SK-N-SH (cell line): ENCODE measurements around the gene GCFC2. TPM values are rescaled to one million over a fixed set of nuclear protein-coding genes. Genes with fewer than 3 reads are reported as not detected.

ENCODE experiments used
- CTCF ChIA-PET: fragments of 300-600, 350-600 bp; formaldehyde crosslinking; extraction: SDS; loops from one replicate; lab custom pipeline; 2021; lab: Yijun Ruan, JAX
- POLR2A ChIA-PET: fragments of 350-600 bp; sonication (Branson Sonifier 250); formaldehyde crosslinking; extraction: SDS; loops from one replicate; lab custom pipeline; 2020; ENCODE audit warnings: antibody characterized with exemption, inconsistent platforms; lab: Yijun Ruan, JAX
- DNase-seq: peaks from one replicate; pipeline ENCODE4 v3.0.0; 2012
- H2AFZ ChIP-seq: fragments of 200-600 bp; sonication (generic); 2 replicates; pipeline ENCODE4 v1.8.1; 2016; ENCODE audit warnings: antibody characterized with exemption, mild to moderate bottlenecking, low read depth
- H3F3A ChIP-seq: fragments of 200-600 bp; sonication (generic); replicated peaks from 2 replicates; pipeline ENCODE3; 2016; ENCODE audit warnings: antibody characterized with exemption, mild to moderate bottlenecking; ENCODE audit not compliant: insufficient read depth
- H3K27ac ChIP-seq, 2 experiments: fragments of 200-500 bp in 1 of 2; fragments of 200-600 bp in 1 of 2; sonication (Bioruptor generic) in 1 of 2; sonication (generic), shearing (Covaris generic) in 1 of 2; 2 replicates each; pipeline versions ENCODE4 v1.5.1 to v1.6.1; 2014 to 2016; ENCODE audit warnings: low read depth in 2 of 2, inconsistent platforms in 1 of 2, low read length in 1 of 2, mild to moderate bottlenecking in 1 of 2, mixed read lengths in 1 of 2
- H3K27me3 ChIP-seq: fragments of 200-600 bp; sonication (generic), shearing (Covaris generic); 2 replicates; pipeline ENCODE4 v1.6.1; 2016; ENCODE audit warnings: mixed run types; ENCODE audit not compliant: insufficient read depth
- H3K36me3 ChIP-seq, 2 experiments: fragments of 200-500 bp in 1 of 2; fragments of 200-600 bp in 1 of 2; sonication (Bioruptor generic) in 1 of 2; sonication (generic) in 1 of 2; replicated peaks in 1 of 2; 2 replicates each; pipeline versions ENCODE3 to v1.5.1; 2014 to 2016; ENCODE audit warnings: low read length in 1 of 2, mild to moderate bottlenecking in 1 of 2; ENCODE audit not compliant: insufficient read depth in 2 of 2, control insufficient read depth in 1 of 2
- H3K4me1 ChIP-seq, 2 experiments: fragments of 200-500 bp in 1 of 2; fragments of 200-600 bp in 1 of 2; sonication (Bioruptor generic) in 1 of 2; sonication (generic), shearing (Covaris generic) in 1 of 2; 2 replicates each; pipeline versions ENCODE4 v1.5.1 to v1.6.1; 2014 to 2016; ENCODE audit warnings: low read depth in 1 of 2, low read length in 1 of 2, mixed run types in 1 of 2; ENCODE audit not compliant: insufficient read depth in 2 of 2, control insufficient read depth in 1 of 2
- H3K4me2 ChIP-seq: fragments of 200-600 bp; sonication (generic), shearing (Covaris generic); 2 replicates; pipeline ENCODE4 v1.6.1; 2017; ENCODE audit warnings: mixed run types
- H3K4me3 ChIP-seq, 2 experiments: fragments of 200-500 bp in 1 of 2; fragments of 200-600 bp in 1 of 2; sonication (Bioruptor generic) in 1 of 2; sonication (generic), shearing (Covaris generic) in 1 of 2; 2 replicates each; pipeline versions ENCODE4 v1.5.1 to v1.8.1; 2014 to 2016; ENCODE audit warnings: low read depth in 2 of 2, inconsistent platforms in 1 of 2, low read length in 1 of 2, mild to moderate bottlenecking in 1 of 2, mixed read lengths in 1 of 2, moderate library complexity in 1 of 2
- H3K79me2 ChIP-seq: fragments of 200-600 bp; sonication (generic); 2 replicates; pipeline ENCODE4 v1.8.1; 2017; ENCODE audit warnings: mild to moderate bottlenecking; ENCODE audit not compliant: insufficient read depth
- H3K9ac ChIP-seq: fragments of 200-600 bp; sonication (generic); 2 replicates; pipeline ENCODE4 v1.6.1; 2017; ENCODE audit warnings: mixed run types
- H3K9me2 ChIP-seq: fragments of 200-600 bp; sonication (generic); 2 replicates; pipeline ENCODE4 v1.6.1; 2017; ENCODE audit warnings: mixed run types
- H3K9me3 ChIP-seq: fragments of 200-600 bp; sonication (generic); 2 replicates; pipeline ENCODE4 v1.6.1; 2017; ENCODE audit warnings: mixed run types, mild to moderate bottlenecking, moderate library complexity
- H4K20me1 ChIP-seq: fragments of 200-600 bp; sonication (generic); 2 replicates; pipeline ENCODE4 v1.6.1; 2017; ENCODE audit warnings: mild to moderate bottlenecking, mixed run types; ENCODE audit not compliant: insufficient read depth
- CTCF ChIP-seq: fragments of 200-600 bp; sonication (generic); IDR thresholded peaks from 2 replicates; pipeline ENCODE4 v1.6.1; 2017; ENCODE audit warnings: antibody characterized with exemption, mild to moderate bottlenecking, moderate library complexity
- ELF1 ChIP-seq: IDR thresholded peaks from 2 replicates; pipeline ENCODE4 v1.4.0; 2012
- EP300 ChIP-seq, 2 experiments: IDR thresholded peaks; 2 replicates each; pipeline versions ENCODE4 v1.4.0 to v1.6.1; 2012; ENCODE audit warnings: borderline replicate concordance in 1 of 2, low read depth in 1 of 2, low read length in 1 of 2
- EZH2phosphoT487 ChIP-seq: fragments of 200-600 bp; sonication (generic); IDR thresholded peaks from 2 replicates; pipeline ENCODE4 v1.6.1; 2017; ENCODE audit warnings: low read depth, mixed run types, mild to moderate bottlenecking, antibody characterized with exemption, moderate library complexity, borderline replicate concordance
- FOXM1 ChIP-seq: IDR thresholded peaks from 2 replicates; pipeline ENCODE4 v1.4.0; 2012; ENCODE audit warnings: low read depth, mild to moderate bottlenecking
- JUND ChIP-seq: IDR thresholded peaks from 2 replicates; pipeline ENCODE4 v1.4.0; 2012
- MAX ChIP-seq: IDR thresholded peaks from 2 replicates; pipeline ENCODE4 v1.4.0; 2012; ENCODE audit warnings: low read depth
- POLR2AphosphoS5 ChIP-seq: IDR thresholded peaks from 2 replicates; pipeline ENCODE4 v1.6.1; 2012; ENCODE audit warnings: low read depth, low read length
- RFX5 ChIP-seq: IDR thresholded peaks from 2 replicates; pipeline ENCODE4 v1.6.1; 2012; ENCODE audit warnings: mild to moderate bottlenecking, improper control_type of control experiment, low read length
- SIN3A ChIP-seq: IDR thresholded peaks from 2 replicates; pipeline ENCODE4 v1.6.1; 2012; ENCODE audit warnings: low read depth, mild to moderate bottlenecking, low read length, moderate library complexity, borderline replicate concordance
- TCF12 ChIP-seq: IDR thresholded peaks from 2 replicates; pipeline ENCODE4 v1.4.0; 2012
- TEAD4 ChIP-seq: IDR thresholded peaks from 2 replicates; pipeline ENCODE4 v1.4.0; 2012; ENCODE audit warnings: mild to moderate bottlenecking, borderline replicate concordance; ENCODE audit not compliant: insufficient read depth
- YY1 ChIP-seq: IDR thresholded peaks from 2 replicates; pipeline ENCODE4 v1.4.0; 2012; ENCODE audit warnings: low read depth, mild to moderate bottlenecking
- WGBS: methylation state at CpG from one replicate; pipeline ENCODE4 v1.1.6; 2017; ENCODE audit warnings: low lambda C conversion rate; 5-methylcytosine and 5-hydroxymethylcytosine counted together
- polyA plus RNA-seq, 3 experiments: library from polyadenylated mRNA; depleted of rRNA; stranded (reverse); fragments of >200 nt; gene quantifications; 2 replicates each; pipeline ENCODE4 v1.2.3, GENCODE V29; 2012

GCFC2 gene
- polyA plus RNA-seq, 1 of the 3 experiments (the other 2 are of a cell fraction), result 7.7 TPM

- TF ChIP-seq CTCF, result no peak
- TF ChIP-seq FOXM1, result no peak
- no peak for TF ChIP-seq TEAD4
- TF ChIP-seq EP300 (IDR thresholded peaks at IDR 0.05; ENCODE audit: borderline replicate concordance in 1 of 2, low read depth in 1 of 2, low read length in 1 of 2), result no peak
- TF ChIP-seq TCF12, result no peak
- no peak for TF ChIP-seq EZH2phosphoT487
- TF ChIP-seq MAX, result no peak
- TF ChIP-seq ELF1, result no peak
- no peak for TF ChIP-seq POLR2AphosphoS5
- no peak for TF ChIP-seq YY1
Observed at GRCh38 chr2:75737961-75738360, 27.2 kb upstream of the GCFC2 start (continued).

DNA sequence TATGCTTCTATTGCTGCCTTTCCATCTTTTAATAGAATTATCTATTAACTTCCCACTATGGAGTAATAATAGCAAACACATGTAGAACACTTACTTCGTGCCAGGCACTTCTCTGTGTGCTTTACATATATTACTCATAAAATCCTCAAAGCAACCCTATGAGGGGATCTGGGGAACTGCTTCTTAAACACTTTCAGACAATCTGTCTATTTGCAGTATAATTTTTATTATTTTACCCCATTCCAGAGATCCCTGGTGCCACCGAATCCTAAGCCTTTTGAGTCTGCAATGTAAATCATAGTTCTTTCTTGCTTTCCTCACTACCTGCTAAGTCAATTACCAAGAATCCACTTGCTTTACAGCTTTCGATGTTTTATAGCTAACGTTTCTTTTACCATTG is 25.6 kb upstream of the GCFC2 start:
- ChIA-PET CTCF (no interaction called here), POLR2A (no interaction called here)
- no peaks in the 10 kb centered on the region for H3K9me3 ChIP-seq
- TF ChIP-seq RFX5, result no peak
- no peak for TF ChIP-seq TEAD4
- TF ChIP-seq JUND, result no peak
- no peak for TF ChIP-seq MAX
- no peak for TF ChIP-seq EZH2phosphoT487
- no peak for TF ChIP-seq SIN3A
- no peak for TF ChIP-seq CTCF
- H3K4me2 ChIP-seq, result no peak overlapping the region
- H3K79me2 ChIP-seq, result no peaks in the 10 kb centered on the region
- H2AFZ ChIP-seq, result no peak overlapping the region
- no peaks in the 10 kb centered on the region; the same call in 1 of the 2 replicates for H3K27me3 ChIP-seq
- peaks cover 0 to 2% of the 10 kb centered on the region in 2 experiments; a peak in 1 of 4 replicates for H3K4me1 ChIP-seq
- H3K36me3 ChIP-seq, result no peaks in the 10 kb centered on the region
- H4K20me1 ChIP-seq, result no peaks in the 10 kb centered on the region
- WGBS, result 26% methylated on average over 4 of the region's 4 CpGs
- H3F3A ChIP-seq, result no peaks in the 10 kb centered on the region
- no peak overlapping the region for H3K9ac ChIP-seq
- H3K9me2 ChIP-seq, result no peaks in the 10 kb centered on the region
- H3K27ac ChIP-seq, result peak overlapping the region in 1 of 2 experiments; percentile 73; a peak in 2 of 4 replicates
- DNase-seq, result no peak
- H3K4me3 ChIP-seq, result no peak overlapping the region
